Subcutaneous adipose tissue (tissue), 4 donors: Measurements from ENCODE around the gene ZBTB18. TPM values are rescaled to one million over a fixed set of nuclear protein-coding genes. Genes with fewer than 3 reads are reported as not detected.

ENCODE experiments used
- CTCF ChIP-seq: fragments of 450-650 bp; IDR thresholded peaks from one replicate; pipeline ENCODE4 v1.5.1; 2016; ENCODE audit warnings: low read depth, mild to moderate bottlenecking, control low read depth, antibody characterized with exemption, moderate library complexity
- total RNA-seq, 4 donors: library from RNA; depleted of rRNA; stranded (reverse); fragments of >200 nt; gene quantifications; one replicate each; pipeline ENCODE4 v1.1.0, GENCODE V29; 2016

The ZBTB18 gene
- total RNA-seq, 4 donors from 2014 or later = 8.3 to 17.7 (median 9.8) TPM

- no peak for TF ChIP-seq CTCF
These were observed 9.5 kb upstream of the ZBTB18 start for GRCh38 chr1:244041466-244042120.

- no peak for TF ChIP-seq CTCF
These were observed 8.8 kb upstream of the ZBTB18 start for GRCh38 chr1:244042293-244042692.

GRCh38 chr1:244044423-244044822 is 6.7 kb upstream of the ZBTB18 start:
- no peak for TF ChIP-seq CTCF

- no peak for TF ChIP-seq CTCF
These were observed 4.0 kb upstream of the ZBTB18 start for GRCh38 chr1:244046907-244047611.

- TF ChIP-seq CTCF = no peak
These were observed 3.3 kb upstream of the ZBTB18 start for GRCh38 chr1:244047621-244048255.

- no peak for TF ChIP-seq CTCF
These were observed 2.6 kb upstream of the ZBTB18 start for GRCh38 chr1:244048256-244049161.
